Endothelial cell of umbilical vein (primary cell): ENCODE results near the gene MEOX2. TPM values are rescaled to one million over a fixed set of nuclear protein-coding genes. Genes with fewer than 3 reads are reported as not detected.
A peak's percentile ranks its signal among the peaks of the same experiment; 100 is the strongest.

Experiments used
- BruUV-seq: library from RNA; stranded (reverse); fragments of 400-500 nt; replicated peaks from 2 replicates; lab custom pipeline; 2021; lab: Mats Ljungman, UMichigan
- CTCF ChIA-PET: fragments of 300-600, 350-600 bp; sonication (Branson Sonifier 250); formaldehyde crosslinking; loops from one replicate; lab custom pipeline; 2021; ENCODE audit warnings: antibody characterized with exemption, inconsistent platforms; lab: Charles Lee
- POLR2A ChIA-PET: fragments of 300-600, 350-600 bp; sonication (Branson Sonifier 250); formaldehyde crosslinking; loops from one replicate; lab custom pipeline; 2021; ENCODE audit warnings: antibody characterized with exemption, inconsistent platforms; lab: Charles Lee
- DNase-seq: peaks from one replicate; pipeline ENCODE4 v3.0.0-alpha.2; 2011; ENCODE audit warnings: low read depth, low spot score
- FAIRE-seq: peaks from 2 replicates; lab custom pipeline; 2011; peaks lifted over from hg19 to GRCh38; lab: Jason Lieb, UNC
- H2AFZ ChIP-seq: 2 replicates; pipeline ENCODE4 v1.6.0; 2012; ENCODE audit warnings: low read depth, low read length, control low read depth, inconsistent platforms
- H3K27ac ChIP-seq: 2 replicates; pipeline ENCODE4 v1.5.1; 2011; ENCODE audit warnings: low read depth, mild to moderate bottlenecking, control low read depth, low read length, moderate library complexity; ENCODE audit not compliant: insufficient read depth
- H3K27me3 ChIP-seq, 2 experiments: 2 replicates each; pipeline versions ENCODE4 v1.6.0 to v1.6.1; 2011; ENCODE audit warnings: low read length in 2 of 2, mixed read lengths in 1 of 2; ENCODE audit not compliant: control insufficient read depth in 2 of 2, insufficient read depth in 2 of 2
- H3K36me3 ChIP-seq, 2 experiments: 2 replicates in 1 of 2; 3 replicates in 1 of 2; pipeline ENCODE4 v1.5.1; 2011; ENCODE audit warnings: low read length in 2 of 2, mild to moderate bottlenecking in 1 of 2, moderate library complexity in 1 of 2; ENCODE audit not compliant: control insufficient read depth in 2 of 2, insufficient read depth in 2 of 2; ENCODE audit errors: extremely low read depth in 1 of 2
- H3K4me1 ChIP-seq: 3 replicates; pipeline ENCODE4 v1.5.1; 2011; ENCODE audit warnings: mild to moderate bottlenecking, low read length; ENCODE audit not compliant: control insufficient read depth, insufficient read depth; ENCODE audit errors: extremely low read depth
- H3K4me2 ChIP-seq: 2 replicates; pipeline ENCODE4 v1.6.1; 2011; ENCODE audit warnings: low read length, control low read depth, mixed read lengths; ENCODE audit not compliant: insufficient read depth
- H3K4me3 ChIP-seq, 3 experiments: fragments of 200-600 bp in 1 of 3; sonication (generic), shearing (Covaris generic) in 1 of 3; replicated peaks in 1 of 3; 2 replicates each; pipeline ENCODE4 v1.5.1; 2011 to 2016; ENCODE audit warnings: control low read depth in 3 of 3, low read length in 3 of 3, mild to moderate bottlenecking in 2 of 3, inconsistent platforms in 1 of 3, low read depth in 1 of 3, moderate library complexity in 1 of 3; ENCODE audit not compliant: insufficient read depth in 1 of 3
- H3K79me2 ChIP-seq: 2 replicates; pipeline ENCODE4 v1.6.0; 2012; ENCODE audit warnings: low read length, inconsistent platforms; ENCODE audit not compliant: control insufficient read depth, insufficient read depth
- H3K9ac ChIP-seq: replicated peaks from 2 replicates; pipeline ENCODE3; 2011; ENCODE audit warnings: low read length, control low read depth; ENCODE audit not compliant: insufficient read depth; ENCODE audit errors: extremely low read depth
- H3K9me1 ChIP-seq: replicated peaks from 3 replicates; pipeline ENCODE4 v1.6.0; 2011; ENCODE audit warnings: mild to moderate bottlenecking, low read length; ENCODE audit not compliant: control insufficient read depth, insufficient read depth; ENCODE audit errors: extremely low read depth
- H3K9me3 ChIP-seq: replicated peaks from 2 replicates; pipeline ENCODE4 v1.5.1; 2012; ENCODE audit warnings: low read length, inconsistent platforms; ENCODE audit not compliant: control insufficient read depth, insufficient read depth
- H4K20me1 ChIP-seq: replicated peaks from 2 replicates; pipeline ENCODE3; 2011; ENCODE audit warnings: mild to moderate bottlenecking, low read length; ENCODE audit not compliant: control insufficient read depth, insufficient read depth; ENCODE audit errors: extremely low read depth
- CTCF ChIP-seq, 2 donors: IDR thresholded peaks; 1 replicate in 1 of 2; 2 replicates in 1 of 2; pipeline ENCODE4 v1.5.1; 2011; ENCODE audit warnings: low read length in 2 of 2, mild to moderate bottlenecking in 2 of 2, moderate library complexity in 2 of 2, control low read depth in 1 of 2, inconsistent platforms in 1 of 2, low read depth in 1 of 2; ENCODE audit not compliant: insufficient read depth in 1 of 2; ENCODE audit errors: extremely low read depth in 1 of 2
- EZH2 ChIP-seq: IDR thresholded peaks from 2 replicates; pipeline ENCODE4 v1.6.1; 2012; ENCODE audit warnings: borderline replicate concordance, low read depth, mild to moderate bottlenecking, moderate library complexity, low read length, inconsistent platforms; ENCODE audit not compliant: severe bottlenecking
- FOS ChIP-seq: IDR thresholded peaks from 2 replicates; pipeline ENCODE4 v1.6.1; 2011; ENCODE audit warnings: mild to moderate bottlenecking, low read length, moderate library complexity, borderline replicate concordance; ENCODE audit not compliant: insufficient read depth
- GATA2 ChIP-seq: IDR thresholded peaks from 2 replicates; pipeline ENCODE4 v1.7.0; 2011; ENCODE audit warnings: low read depth, mild to moderate bottlenecking, moderate library complexity, mixed read lengths, low read length; ENCODE audit not compliant: insufficient read length, insufficient read depth
- JUN ChIP-seq: IDR thresholded peaks from 2 replicates; pipeline ENCODE4 v1.6.1; 2011; ENCODE audit warnings: borderline replicate concordance, low read depth; ENCODE audit not compliant: insufficient read length, insufficient read depth
- MAX ChIP-seq: IDR thresholded peaks from 2 replicates; pipeline ENCODE4 v1.6.1; 2011; ENCODE audit not compliant: insufficient read depth, insufficient read length
- MYC ChIP-seq: IDR thresholded peaks from one replicate; pipeline ENCODE4 v1.6.1; 2011; ENCODE audit warnings: mild to moderate bottlenecking, low read depth, low read length
- POLR2A ChIP-seq: IDR thresholded peaks from 2 replicates; pipeline ENCODE4 v1.6.1; 2012; ENCODE audit warnings: low read depth, mild to moderate bottlenecking, control low read depth, low read length
- POLR2AphosphoS5 ChIP-seq: IDR thresholded peaks from 2 replicates; pipeline ENCODE4 v1.6.1; 2012; ENCODE audit warnings: low read depth, mild to moderate bottlenecking, control low read depth, low read length, moderate library complexity; ENCODE audit not compliant: insufficient read depth
- dilution Hi-C: fragments of 300-500 bp; cut with MboI; formaldehyde crosslinking; loops from one replicate; pipeline ENCODE4 v1.15.0; 2019; ENCODE audit warnings: low sequenced_read_pairs; ENCODE audit not compliant: extremely low pct_ligation_motif_present
- intact Hi-C: fragments of 100-400 bp; cut with micrococcal nuclease; formaldehyde crosslinking; loops from one replicate; pipeline ENCODE4 v1.10.0; 2022
- polyA plus RNA-seq, 4 experiments: library from polyadenylated mRNA; depleted of rRNA in 3 of 4; stranded (reverse) in 3 of 4; unstranded in 1 of 4; fragments of >200 nt; gene quantifications; 2 replicates each; pipeline versions ENCODE4 v1.2.1 to v1.2.3, GENCODE V29; 2011 to 2012; ENCODE audit warnings: missing spikeins in 1 of 4
- total RNA-seq: library from RNA; stranded (reverse); gene quantifications from 2 replicates; pipeline ENCODE4 v1.2.3, GENCODE V29; 2021

The MEOX2 gene
- total and polyA plus RNA-seq, 2 donors (not counting 3 experiments of a cell fraction or from before 2014, with no cell fraction given) = 11.6 to 45.1 TPM

- FAIRE-seq (no peak), DNase-seq (peak; percentile 19)
- H3K36me3 ChIP-seq = no peaks in the 10 kb centered on the region
- peaks cover 4% of the 10 kb centered on the region for H3K4me1 ChIP-seq
- no peak overlapping the region for H2AFZ ChIP-seq
- BruUV-seq = no TSS peak
- no peaks in the 10 kb centered on the region for H3K27me3 ChIP-seq
- POLR2A ChIA-PET = no interaction called here
- no peaks in the 10 kb centered on the region for H4K20me1 ChIP-seq
- no peaks in the 10 kb centered on the region for H3K9me3 ChIP-seq
- dilution Hi-C loops (no loop called here), intact Hi-C loops (loop anchor here (10.0 kb wide), 3 partner anchors 744 to 1696 kb away; partner anchors contain the start of genes CRPPA and ETV1)
- peaks cover 83% of the 10 kb centered on the region for H3K79me2 ChIP-seq
- peaks cover 2% of the 10 kb centered on the region for H3K9me1 ChIP-seq
- peak overlapping the region; percentile 98 for H3K4me2 ChIP-seq
- peak overlapping the region in 2 of 3 experiments; percentile 80 to 95 for H3K4me3 ChIP-seq
- H3K9ac ChIP-seq = peak overlapping the region; percentile 91
- TF ChIP-seq JUN (no peak), MAX (no peak), FOS (no peak), MYC (no peak), EZH2 (no peak), CTCF (IDR thresholded peaks at IDR 0.05; ENCODE audit: extremely low read depth in 1 of 2, insufficient read depth in 1 of 2, low read depth in 1 of 2, low read length in 2 of 2) (no peak), GATA2 (no peak), POLR2AphosphoS5 (no peak), POLR2A (no peak)
- H3K27ac ChIP-seq = peak overlapping the region; percentile 52
- CTCF ChIA-PET = interaction anchor here (0.8 to 9.5 kb wide), 2 partner anchors 39 to 61 kb away, joined by 3 to 107 read pairs; no protein-coding TSS in a partner anchor
Observed at GRCh38 chr7:15681186-15681585, 5.3 kb downstream of the MEOX2 start.
